Osteocyte (in vitro differentiated cells): ENCODE data around the gene NAGS. TPM values are rescaled to one million over a fixed set of nuclear protein-coding genes. Genes with fewer than 3 reads are reported as not detected.

ENCODE experiments used
- DNase-seq: peaks from one replicate; pipeline ENCODE4 v3.0.0; 2021; ENCODE audit warnings: mixed read lengths; ENCODE audit not compliant: unreplicated experiment; ENCODE audit errors: extremely low spot score
- H3K27ac Mint-ChIP-seq: one replicate; pipeline ENCODE4 v1.8.0; 2021; ENCODE audit warnings: mild to moderate bottlenecking, mixed read lengths; ENCODE audit not compliant: unreplicated experiment
- H3K27me3 Mint-ChIP-seq: one replicate; pipeline ENCODE4 v1.8.0; 2021; ENCODE audit warnings: mixed read lengths; ENCODE audit not compliant: unreplicated experiment
- H3K36me3 Mint-ChIP-seq: one replicate; pipeline ENCODE4 v1.8.0; 2021; ENCODE audit warnings: mixed read lengths; ENCODE audit not compliant: unreplicated experiment
- H3K4me1 Mint-ChIP-seq: one replicate; pipeline ENCODE4 v1.8.0; 2021; ENCODE audit warnings: mixed read lengths; ENCODE audit not compliant: unreplicated experiment
- H3K4me3 Mint-ChIP-seq: one replicate; pipeline ENCODE4 v1.8.0; 2021; ENCODE audit warnings: mild to moderate bottlenecking, moderate library complexity, mixed read lengths; ENCODE audit not compliant: unreplicated experiment
- H3K9me3 Mint-ChIP-seq: one replicate; pipeline ENCODE4 v1.8.0; 2021; ENCODE audit warnings: mixed read lengths; ENCODE audit not compliant: unreplicated experiment
- total RNA-seq: library from RNA; stranded (reverse); gene quantifications from 2 replicates; pipeline ENCODE4 v1.2.1, GENCODE V29; 2021
- TF ChIP-seq, protein P1 (sequence below): fragments of 200-600 bp; sonication (generic); IDR thresholded peaks from 2 replicates; pipeline ENCODE4 v1.5.0; 2021; ENCODE audit warnings: antibody characterized with exemption, mild to moderate bottlenecking, moderate library complexity

NAGS gene
- total RNA-seq, 1 donor from 2014 or later: 0.78 TPM

DNA sequence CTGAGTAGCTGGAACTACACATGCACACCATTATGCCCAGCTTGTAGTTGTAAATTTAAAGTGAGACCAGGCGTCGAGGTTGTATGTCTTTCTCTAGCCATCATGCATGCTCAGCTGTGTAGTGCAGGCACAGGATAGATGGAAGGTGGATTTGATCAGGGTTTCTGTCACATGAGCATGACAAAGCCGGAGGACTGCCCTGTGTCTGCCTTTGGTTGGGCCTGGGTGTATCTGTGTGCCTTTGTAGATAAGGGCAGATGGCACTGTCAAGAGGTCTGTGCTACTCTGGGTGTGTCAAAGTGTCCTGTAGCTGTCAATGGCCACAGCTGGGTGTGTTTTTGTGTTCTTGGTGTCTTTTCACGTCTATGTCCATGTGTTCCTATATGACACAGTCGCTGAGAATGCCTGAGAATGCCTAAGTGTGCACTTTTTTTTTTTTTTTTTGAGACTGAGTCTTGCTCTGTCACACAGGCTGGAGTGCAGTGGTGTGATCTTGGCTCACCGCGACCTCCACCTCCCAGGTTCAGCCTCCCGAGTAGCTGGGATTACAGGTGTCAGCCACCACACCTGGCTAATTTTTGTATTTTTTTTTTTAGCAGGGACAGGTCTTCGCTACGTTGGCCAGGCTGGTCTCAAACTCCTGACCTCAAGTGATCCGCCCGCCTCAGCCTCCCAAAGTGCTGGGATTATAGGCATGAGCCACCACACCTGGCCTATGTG, 4.1 kb upstream of the NAGS start:
- no peak for DNase-seq
- Mint-ChIP-seq H3K4me3 (no peak overlapping the region), H3K9me3 (no peaks in the 10 kb centered on the region), H3K27me3 (no peaks in the 10 kb centered on the region), H3K27ac (no peak overlapping the region), H3K4me1 (no peaks in the 10 kb centered on the region), H3K36me3 (no peaks in the 10 kb centered on the region)
- TF ChIP-seq, protein P1, sequence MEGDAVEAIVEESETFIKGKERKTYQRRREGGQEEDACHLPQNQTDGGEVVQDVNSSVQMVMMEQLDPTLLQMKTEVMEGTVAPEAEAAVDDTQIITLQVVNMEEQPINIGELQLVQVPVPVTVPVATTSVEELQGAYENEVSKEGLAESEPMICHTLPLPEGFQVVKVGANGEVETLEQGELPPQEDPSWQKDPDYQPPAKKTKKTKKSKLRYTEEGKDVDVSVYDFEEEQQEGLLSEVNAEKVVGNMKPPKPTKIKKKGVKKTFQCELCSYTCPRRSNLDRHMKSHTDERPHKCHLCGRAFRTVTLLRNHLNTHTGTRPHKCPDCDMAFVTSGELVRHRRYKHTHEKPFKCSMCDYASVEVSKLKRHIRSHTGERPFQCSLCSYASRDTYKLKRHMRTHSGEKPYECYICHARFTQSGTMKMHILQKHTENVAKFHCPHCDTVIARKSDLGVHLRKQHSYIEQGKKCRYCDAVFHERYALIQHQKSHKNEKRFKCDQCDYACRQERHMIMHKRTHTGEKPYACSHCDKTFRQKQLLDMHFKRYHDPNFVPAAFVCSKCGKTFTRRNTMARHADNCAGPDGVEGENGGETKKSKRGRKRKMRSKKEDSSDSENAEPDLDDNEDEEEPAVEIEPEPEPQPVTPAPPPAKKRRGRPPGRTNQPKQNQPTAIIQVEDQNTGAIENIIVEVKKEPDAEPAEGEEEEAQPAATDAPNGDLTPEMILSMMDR: no peak

DNA sequence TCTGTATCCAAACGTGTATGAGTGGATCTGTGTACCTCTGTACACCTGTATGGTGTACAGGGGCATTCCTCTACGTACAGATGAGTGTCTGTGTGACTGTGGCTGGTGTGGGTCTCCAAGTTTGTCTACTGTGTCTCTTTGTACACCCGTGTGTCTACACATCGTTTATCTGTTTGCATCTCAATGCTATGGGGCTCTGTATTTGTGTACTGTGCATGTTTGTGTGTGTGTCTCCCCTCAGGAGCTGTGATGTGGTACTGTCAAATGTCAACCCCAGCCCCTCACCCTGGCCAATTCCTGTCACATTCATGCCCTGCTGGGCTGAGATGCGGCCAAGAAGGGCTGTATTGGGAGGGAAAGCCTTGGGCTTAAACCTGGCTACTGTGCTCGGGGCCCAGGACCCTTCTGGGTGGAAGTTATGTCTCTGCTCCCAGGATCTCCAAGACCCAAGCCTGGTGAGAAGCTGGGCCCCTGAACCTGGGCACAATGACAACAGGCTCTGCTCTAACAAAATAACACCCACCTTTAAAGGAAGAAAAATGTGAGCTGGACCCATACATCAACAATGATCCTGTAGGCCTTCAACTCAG, 3.5 kb upstream of the NAGS start:
- H3K9me3 Mint-ChIP-seq: no peaks in the 10 kb centered on the region
- H3K4me3 Mint-ChIP-seq: no peak overlapping the region
- peaks cover 2% of the 10 kb centered on the region for H3K27me3 Mint-ChIP-seq
- no peak for DNase-seq
- H3K27ac Mint-ChIP-seq: no peak overlapping the region
- no peaks in the 10 kb centered on the region for H3K36me3 Mint-ChIP-seq
- TF ChIP-seq, protein P1: no peak
- H3K4me1 Mint-ChIP-seq: peaks cover under 1% of the 10 kb centered on the region

DNA sequence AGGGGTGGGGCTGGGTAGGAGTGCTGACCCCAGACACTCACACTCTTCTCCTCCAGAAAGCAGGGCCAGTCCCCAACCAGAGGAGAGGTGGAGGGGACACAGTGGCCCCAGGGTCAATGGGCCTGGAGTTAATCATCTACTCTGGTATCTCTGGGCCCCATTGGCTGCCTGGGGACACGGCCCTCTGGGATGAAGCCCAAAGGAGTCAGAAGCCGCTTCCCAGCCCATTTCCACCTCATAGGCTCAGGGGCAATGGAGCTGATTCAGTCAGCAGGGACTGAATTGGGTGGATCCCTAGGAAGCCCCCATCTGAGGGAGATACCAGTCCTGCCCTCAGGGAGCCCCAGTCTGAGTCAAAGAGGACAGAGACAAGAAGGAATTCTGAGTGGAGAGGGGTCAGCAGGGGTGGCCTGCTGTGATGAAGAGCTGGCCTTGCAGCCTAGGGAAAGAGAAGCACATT, 2.9 kb upstream of the NAGS start:
- no peaks in the 10 kb centered on the region for H3K36me3 Mint-ChIP-seq
- no peaks in the 10 kb centered on the region for H3K9me3 Mint-ChIP-seq
- peaks cover 7% of the 10 kb centered on the region for H3K27me3 Mint-ChIP-seq
- H3K4me3 Mint-ChIP-seq: no peak overlapping the region
- TF ChIP-seq, protein P1: no peak
- peaks cover 6% of the 10 kb centered on the region for H3K4me1 Mint-ChIP-seq
- DNase-seq: no peak
- H3K27ac Mint-ChIP-seq: no peak overlapping the region

DNA sequence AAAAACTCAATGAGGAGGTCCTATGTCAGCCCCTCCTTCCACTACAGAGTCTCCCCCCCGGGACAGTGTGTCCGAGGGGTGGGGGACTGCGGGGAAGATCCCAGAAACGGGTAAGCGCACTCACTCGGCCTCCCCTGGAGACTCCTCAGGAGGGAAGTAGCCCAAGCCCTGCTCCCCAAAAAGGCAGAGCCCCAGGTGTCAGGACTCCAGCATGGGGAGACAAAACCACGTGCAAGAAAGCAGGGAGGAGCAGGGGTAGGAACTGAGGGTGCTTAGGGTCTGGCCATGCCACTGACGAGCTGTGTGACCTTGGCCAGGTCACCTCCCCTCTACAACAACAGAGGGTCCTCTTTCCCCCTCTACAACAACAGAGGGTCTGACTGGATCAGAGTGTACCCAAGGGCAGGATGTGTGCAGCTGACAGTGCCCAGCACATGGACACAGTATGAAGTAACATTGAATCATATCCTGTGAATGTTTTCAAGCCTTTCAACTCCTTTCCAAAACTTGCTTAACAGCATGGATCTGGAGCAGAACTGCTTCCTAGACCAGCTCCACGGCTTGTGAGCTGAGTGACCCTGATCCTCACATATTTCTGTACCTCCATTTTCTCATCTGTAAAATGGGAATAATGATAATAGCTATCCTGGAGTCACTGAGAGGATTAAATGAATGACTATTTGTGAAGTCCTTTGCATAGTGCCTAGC, 2.1 kb upstream of the NAGS start:
- no peaks in the 10 kb centered on the region for H3K9me3 Mint-ChIP-seq
- peaks cover 7% of the 10 kb centered on the region for H3K27me3 Mint-ChIP-seq
- no peak overlapping the region for H3K27ac Mint-ChIP-seq
- H3K4me1 Mint-ChIP-seq: peaks cover 9% of the 10 kb centered on the region
- H3K4me3 Mint-ChIP-seq: no peak overlapping the region
- TF ChIP-seq, protein P1: no peak
- no peak for DNase-seq
- no peaks in the 10 kb centered on the region for H3K36me3 Mint-ChIP-seq
